ENCODE measurements around the gene PLCB4. TPM values are rescaled to one million over a fixed set of nuclear protein-coding genes. Genes with fewer than 3 reads are reported as not detected.

The PLCB4 gene
- total RNA-seq, 1 experiment from 2014 or later = 10.1 TPM

- no peaks in the 10 kb centered on the region for H3K23me2 ChIP-seq (ENCODE audit: insufficient read length, low read depth, low read length, poor library complexity, severe bottlenecking)
- no peaks in the 10 kb centered on the region for H4K20me1 ChIP-seq (ENCODE audit: control insufficient read depth, insufficient read depth, insufficient read length)
- no peak overlapping the region for H3K18ac ChIP-seq (ENCODE audit: insufficient read length, low read depth, low read length)
- peaks cover 2 to 15% (median 11%) of the 10 kb centered on the region in 3 experiments; a peak in 6 of 7 replicates for H3K36me3 Mint-ChIP-seq (ENCODE audit: insufficient read depth in 1 of 3, low read depth in 3 of 3)
- H3K23ac ChIP-seq (ENCODE audit: insufficient read length, low read depth, low read length) = no peak overlapping the region
- H3K79me1 ChIP-seq (ENCODE audit: insufficient read depth, low read depth, low read length, poor library complexity, severe bottlenecking) = no peaks in the 10 kb centered on the region
- no peaks in the 10 kb centered on the region for H3K9me3 ChIP-seq (ENCODE audit: control insufficient read depth, low read depth, low read length)
- no peak overlapping the region for H3T11ph ChIP-seq (ENCODE audit: low read length)
- no peak overlapping the region for H3K4me3 Mint-ChIP-seq
- H3K4me1 Mint-ChIP-seq = peaks cover 10 to 14% of the 10 kb centered on the region in 2 experiments
- H3K27me3 Mint-ChIP-seq (ENCODE audit: low read depth) = no peaks in the 10 kb centered on the region
- H2BK5ac ChIP-seq (ENCODE audit: insufficient read length, low read length) = no peak overlapping the region
- no peak overlapping the region for H2BK15ac ChIP-seq (ENCODE audit: low read depth, low read length)
- H3K56ac ChIP-seq (ENCODE audit: insufficient read length, low read depth, low read length) = no peak overlapping the region
- no peak overlapping the region for H2BK12ac ChIP-seq (ENCODE audit: insufficient read length, low read depth, low read length)
- H3K27ac Mint-ChIP-seq = no peak overlapping the region
- no peak overlapping the region for H3K4ac ChIP-seq (ENCODE audit: low read depth, low read length)
- no peaks in the 10 kb centered on the region for H3K79me2 ChIP-seq (ENCODE audit: insufficient read depth, low read length)
- H4K91ac ChIP-seq (ENCODE audit: insufficient read length, low read depth, low read length) = no peak overlapping the region
- no peak overlapping the region for H4K8ac ChIP-seq (replicated peaks; ENCODE audit: insufficient read length, low read depth, low read length)
- H3K14ac ChIP-seq (ENCODE audit: insufficient read depth, low read length) = no peak overlapping the region
- H4K5ac ChIP-seq (ENCODE audit: insufficient read length, low read depth, low read length) = no peak overlapping the region
- no peak overlapping the region for H3K9ac ChIP-seq (ENCODE audit: extremely low read depth, insufficient read length, low read length)
- H2AFZ ChIP-seq (ENCODE audit: low read length) = no peak overlapping the region
- H2BK120ac ChIP-seq (ENCODE audit: low read depth, low read length, poor library complexity, severe bottlenecking) = no peak overlapping the region
- peaks cover 4 to 10% of the 10 kb centered on the region in 2 experiments; a peak in 4 of 5 replicates for H3K9me3 Mint-ChIP-seq
- no peak overlapping the region for H3K4me2 ChIP-seq (ENCODE audit: insufficient read depth, insufficient read length, low read length)
- no peak overlapping the region for H3K27ac ChIP-seq (ENCODE audit: insufficient read length, low read depth, low read length)
- H3K27me3 ChIP-seq (ENCODE audit: insufficient read depth, low read length) = no peaks in the 10 kb centered on the region
- no peaks in the 10 kb centered on the region for H3K4me1 ChIP-seq (ENCODE audit: insufficient read depth, low read length)
- no peak for DNase-seq
- H2BK20ac ChIP-seq (ENCODE audit: low read depth, low read length, poor library complexity, severe bottlenecking) = no peak overlapping the region
- H2AK5ac ChIP-seq (ENCODE audit: insufficient read length, low read length) = no peak overlapping the region
- TF ChIP-seq, protein P1, sequence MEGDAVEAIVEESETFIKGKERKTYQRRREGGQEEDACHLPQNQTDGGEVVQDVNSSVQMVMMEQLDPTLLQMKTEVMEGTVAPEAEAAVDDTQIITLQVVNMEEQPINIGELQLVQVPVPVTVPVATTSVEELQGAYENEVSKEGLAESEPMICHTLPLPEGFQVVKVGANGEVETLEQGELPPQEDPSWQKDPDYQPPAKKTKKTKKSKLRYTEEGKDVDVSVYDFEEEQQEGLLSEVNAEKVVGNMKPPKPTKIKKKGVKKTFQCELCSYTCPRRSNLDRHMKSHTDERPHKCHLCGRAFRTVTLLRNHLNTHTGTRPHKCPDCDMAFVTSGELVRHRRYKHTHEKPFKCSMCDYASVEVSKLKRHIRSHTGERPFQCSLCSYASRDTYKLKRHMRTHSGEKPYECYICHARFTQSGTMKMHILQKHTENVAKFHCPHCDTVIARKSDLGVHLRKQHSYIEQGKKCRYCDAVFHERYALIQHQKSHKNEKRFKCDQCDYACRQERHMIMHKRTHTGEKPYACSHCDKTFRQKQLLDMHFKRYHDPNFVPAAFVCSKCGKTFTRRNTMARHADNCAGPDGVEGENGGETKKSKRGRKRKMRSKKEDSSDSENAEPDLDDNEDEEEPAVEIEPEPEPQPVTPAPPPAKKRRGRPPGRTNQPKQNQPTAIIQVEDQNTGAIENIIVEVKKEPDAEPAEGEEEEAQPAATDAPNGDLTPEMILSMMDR (conservative IDR thresholded peaks at IDR 0.05) = no peak
Observed at GRCh38 chr20:9141921-9142320, 73.0 kb downstream of the PLCB4 start.
